ENCODE measurements around the gene CRABP2.
A peak's percentile ranks its signal among the peaks of the same experiment; 100 is the strongest.

CRABP2 gene

DNA sequence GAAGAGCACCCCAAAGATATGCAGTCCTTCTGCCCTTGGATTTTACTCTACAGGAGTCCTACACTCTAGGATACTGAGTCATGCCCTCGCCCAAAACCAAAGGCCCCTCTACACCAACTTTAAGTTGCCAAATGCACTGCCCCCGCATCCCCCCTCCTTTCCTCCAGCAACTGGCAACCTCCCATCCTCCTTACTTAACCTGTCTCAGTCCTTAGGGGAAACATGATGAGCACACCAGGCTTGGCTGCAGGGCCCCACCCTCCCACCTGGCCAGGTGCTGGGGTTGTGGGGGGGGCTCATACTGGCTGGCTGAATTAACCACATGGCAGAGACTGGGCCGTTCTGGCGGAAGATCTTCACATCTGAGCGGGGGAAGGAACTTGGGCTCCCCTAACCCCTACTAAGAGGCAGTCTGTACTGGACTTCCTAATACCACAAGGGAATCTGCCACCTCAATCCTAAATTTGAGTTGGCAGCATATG, 44.8 kb upstream of the CRABP2 start:
- DNase-seq (ENCODE audit: low read depth, low spot score) = no peak

DNA sequence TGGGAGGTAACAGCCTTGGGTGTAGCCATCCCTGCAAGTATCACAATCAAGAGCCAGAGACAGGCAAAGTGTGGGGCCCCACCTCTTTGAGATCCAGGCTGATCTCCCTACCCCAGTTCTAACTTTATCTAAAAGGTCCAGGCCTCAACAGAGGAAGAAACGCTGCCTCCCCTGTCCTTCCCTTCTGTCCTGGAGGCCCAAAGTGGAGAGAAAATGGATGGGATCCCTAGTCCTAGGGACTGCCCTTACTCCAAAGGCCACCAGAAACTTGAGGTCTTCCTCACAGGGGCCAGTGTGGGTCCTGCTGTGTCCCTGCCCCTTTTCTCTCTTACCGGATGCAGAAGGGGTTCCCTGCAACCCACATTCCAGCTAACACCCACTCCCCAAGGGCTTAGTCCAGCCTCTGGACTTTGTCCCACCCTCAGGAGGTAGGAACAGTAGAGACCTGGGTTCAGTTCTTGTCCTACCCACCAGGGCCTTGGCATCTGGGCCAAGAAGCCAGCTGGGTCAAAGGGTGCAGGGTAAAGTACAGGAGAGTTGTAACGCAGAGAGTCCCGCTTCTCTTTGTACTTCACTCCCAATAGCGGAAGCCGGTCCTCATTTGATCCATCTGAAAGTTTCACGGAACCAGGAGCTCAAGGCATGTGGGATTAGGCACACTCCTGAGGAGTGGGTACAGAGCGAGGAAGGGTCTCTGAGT, 44.2 kb upstream of the CRABP2 start:
- in situ Hi-C loops (cut with HindIII; ENCODE audit: low sequenced_read_pairs) = no loop called here
- no peak for DNase-seq (ENCODE audit: low read depth, low spot score)
- H3K4me3 ChIP-seq (ENCODE audit: low read depth, low read length) = peak overlapping the region; percentile 83
- TF ChIP-seq, protein P1, sequence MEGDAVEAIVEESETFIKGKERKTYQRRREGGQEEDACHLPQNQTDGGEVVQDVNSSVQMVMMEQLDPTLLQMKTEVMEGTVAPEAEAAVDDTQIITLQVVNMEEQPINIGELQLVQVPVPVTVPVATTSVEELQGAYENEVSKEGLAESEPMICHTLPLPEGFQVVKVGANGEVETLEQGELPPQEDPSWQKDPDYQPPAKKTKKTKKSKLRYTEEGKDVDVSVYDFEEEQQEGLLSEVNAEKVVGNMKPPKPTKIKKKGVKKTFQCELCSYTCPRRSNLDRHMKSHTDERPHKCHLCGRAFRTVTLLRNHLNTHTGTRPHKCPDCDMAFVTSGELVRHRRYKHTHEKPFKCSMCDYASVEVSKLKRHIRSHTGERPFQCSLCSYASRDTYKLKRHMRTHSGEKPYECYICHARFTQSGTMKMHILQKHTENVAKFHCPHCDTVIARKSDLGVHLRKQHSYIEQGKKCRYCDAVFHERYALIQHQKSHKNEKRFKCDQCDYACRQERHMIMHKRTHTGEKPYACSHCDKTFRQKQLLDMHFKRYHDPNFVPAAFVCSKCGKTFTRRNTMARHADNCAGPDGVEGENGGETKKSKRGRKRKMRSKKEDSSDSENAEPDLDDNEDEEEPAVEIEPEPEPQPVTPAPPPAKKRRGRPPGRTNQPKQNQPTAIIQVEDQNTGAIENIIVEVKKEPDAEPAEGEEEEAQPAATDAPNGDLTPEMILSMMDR (IDR thresholded peaks at IDR 0.05; ENCODE audit: low read depth, low read length) = no peak

More for the DNA sequence above, 44.8 kb upstream of the CRABP2 start:
- peak overlapping the region; percentile 83 for H3K4me3 ChIP-seq (ENCODE audit: low read depth, low read length)
- TF ChIP-seq, protein P1 (IDR thresholded peaks at IDR 0.05; ENCODE audit: low read depth, low read length) = no peak
- in situ Hi-C loops (cut with HindIII; ENCODE audit: low sequenced_read_pairs) = no loop called here

DNA sequence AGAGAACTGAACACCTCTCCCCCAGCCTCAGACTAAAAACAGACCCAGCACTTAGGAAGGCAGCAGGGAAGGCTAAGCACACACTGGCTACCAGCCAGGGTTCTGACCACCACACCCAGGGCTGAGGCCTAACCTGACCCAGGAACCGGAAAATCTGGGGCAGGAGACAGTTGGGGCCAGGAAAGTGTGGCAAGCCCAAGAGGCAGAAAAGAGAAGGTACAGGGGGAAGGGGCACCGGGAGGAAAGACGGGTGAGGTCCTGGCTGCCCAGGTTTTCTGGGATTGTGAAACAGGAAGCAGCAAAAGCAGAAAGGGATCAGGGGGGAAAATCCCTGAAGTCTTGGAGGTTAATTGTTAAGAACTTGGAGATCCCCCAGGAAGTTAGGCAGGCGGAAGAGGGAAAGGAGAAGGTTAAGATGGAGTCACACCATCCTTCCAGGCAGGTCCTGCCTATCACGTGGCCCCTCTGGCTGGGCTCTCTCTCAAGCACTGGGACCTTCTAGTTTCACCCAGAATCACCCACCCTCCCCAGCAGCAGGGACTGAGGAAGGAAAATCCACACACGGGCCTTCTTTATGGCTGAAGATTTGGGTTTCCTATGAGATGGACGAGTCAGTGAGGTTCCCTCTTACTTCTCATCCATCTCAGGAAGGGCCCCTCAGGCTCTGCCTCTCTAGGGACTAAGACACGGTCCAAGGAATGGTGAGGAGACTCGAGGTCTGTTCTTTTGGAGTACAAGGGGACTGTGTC, 43.5 kb upstream of the CRABP2 start:
- DNase-seq (ENCODE audit: low read depth, low spot score) = no peak
- in situ Hi-C loops (cut with HindIII; ENCODE audit: low sequenced_read_pairs) = no loop called here
- TF ChIP-seq, protein P1 (IDR thresholded peaks at IDR 0.05; ENCODE audit: low read depth, low read length) = no peak
- peak overlapping the region; percentile 83 for H3K4me3 ChIP-seq (ENCODE audit: low read depth, low read length)

DNA sequence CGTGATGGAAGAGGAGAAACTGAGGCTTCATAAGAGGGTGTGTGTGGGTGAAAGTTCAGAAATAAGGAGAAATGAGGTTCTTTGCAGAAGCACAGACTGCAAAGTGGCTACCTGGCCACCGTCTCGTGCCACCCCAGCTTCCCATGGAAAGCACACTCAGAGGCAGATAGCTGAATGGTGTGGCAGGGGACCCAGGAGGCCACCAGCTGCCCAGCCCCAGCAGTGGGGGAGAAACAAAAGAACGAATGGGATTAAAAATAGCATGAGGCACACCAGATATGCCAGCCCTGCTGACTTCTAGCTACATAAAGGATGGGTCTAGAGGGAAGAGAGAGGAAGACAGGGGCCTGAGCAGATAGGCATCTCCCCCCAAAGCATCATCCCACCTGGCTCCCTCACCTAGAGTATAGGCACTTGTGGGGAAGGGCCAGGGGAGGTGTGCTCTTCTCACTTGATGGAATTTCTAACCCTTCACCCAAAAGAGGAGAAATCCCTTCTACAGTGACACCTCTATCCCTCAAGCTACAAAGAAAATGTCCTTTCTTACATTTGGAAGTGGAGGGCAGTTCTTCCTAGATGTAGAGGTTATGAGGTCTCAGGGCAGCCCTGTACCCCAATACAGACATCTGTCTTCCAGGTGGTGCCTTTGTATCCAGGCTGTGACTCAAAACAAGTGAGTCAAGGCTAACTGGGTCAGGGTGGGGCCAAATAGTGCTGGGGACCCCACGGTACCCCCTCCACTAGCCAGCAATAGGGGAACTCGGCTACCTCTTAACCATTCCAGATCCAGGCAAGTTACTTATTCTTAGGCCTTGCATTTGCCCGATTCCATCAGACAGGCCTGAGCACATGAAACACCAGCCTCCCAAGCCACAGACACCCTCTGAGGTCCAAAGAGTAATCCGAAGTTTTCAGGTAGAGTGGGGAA, 42.6 kb upstream of the CRABP2 start:
- in situ Hi-C loops (cut with HindIII; ENCODE audit: low sequenced_read_pairs) = no loop called here
- TF ChIP-seq, protein P1 (IDR thresholded peaks at IDR 0.05; ENCODE audit: low read depth, low read length) = no peak
- DNase-seq (ENCODE audit: low read depth, low spot score) = no peak
- peak overlapping the region; percentile 83 for H3K4me3 ChIP-seq (ENCODE audit: low read depth, low read length)

DNA sequence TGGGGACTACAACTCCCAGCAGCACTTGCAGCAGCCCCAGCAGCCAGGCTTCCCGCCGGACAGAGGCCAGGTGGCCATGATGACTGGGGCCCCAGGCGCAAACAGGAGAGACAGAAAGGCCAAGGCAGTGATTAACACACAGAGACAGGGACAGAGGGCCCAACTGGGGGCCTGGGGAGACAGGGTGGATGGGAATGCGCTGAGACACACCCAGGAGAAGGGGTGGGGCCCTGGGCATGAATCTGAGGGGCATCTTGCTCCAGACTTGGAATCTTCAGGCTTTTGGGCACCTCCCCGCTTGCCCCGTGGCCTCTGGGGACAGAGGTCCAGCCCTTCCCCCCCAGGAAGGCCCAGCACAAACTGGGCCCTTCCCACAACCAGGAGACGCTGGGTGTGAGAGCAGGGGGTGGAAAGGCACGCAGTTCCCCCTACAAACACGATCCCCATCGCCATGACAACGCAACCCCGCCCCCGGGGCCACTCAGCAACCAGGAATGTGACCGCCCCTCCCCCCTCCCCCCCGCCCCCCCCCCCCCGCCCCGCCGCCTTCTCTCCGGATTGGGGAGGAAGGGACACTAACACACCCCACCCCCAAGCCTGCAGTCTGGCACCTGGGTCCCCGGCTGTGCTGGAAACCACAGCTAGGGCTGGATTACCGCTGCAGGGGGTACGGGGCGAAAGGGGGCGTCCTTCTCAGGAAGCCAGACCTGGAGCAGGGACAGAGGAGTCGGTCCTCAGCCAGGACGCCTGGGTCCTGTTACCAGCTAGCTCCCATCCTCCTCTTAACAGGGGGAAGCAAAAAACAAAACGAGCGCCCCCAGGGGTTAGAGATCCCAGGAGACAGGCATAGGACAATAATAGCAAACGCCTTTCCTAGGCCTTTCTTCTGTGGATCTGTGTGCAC, 41.6 kb upstream of the CRABP2 start:
- peak; percentile 91 for DNase-seq (ENCODE audit: low read depth, low spot score)
- H3K4me3 ChIP-seq (ENCODE audit: low read depth, low read length) = peak overlapping the region; percentile 42
- in situ Hi-C loops (cut with HindIII; ENCODE audit: low sequenced_read_pairs) = no loop called here
- TF ChIP-seq, protein P1 (IDR thresholded peaks at IDR 0.05; ENCODE audit: low read depth, low read length) = peak; percentile 25
